GM15510 (cell line): Measurements from ENCODE around the gene ZBTB4.

Experiments
- POLR2A ChIP-seq: IDR thresholded peaks from 3 replicates; pipeline ENCODE4 v1.6.1; 2011; ENCODE audit warnings: borderline replicate concordance; ENCODE audit not compliant: insufficient read length; ENCODE audit errors: extremely low read depth

Gene ZBTB4, protein sequence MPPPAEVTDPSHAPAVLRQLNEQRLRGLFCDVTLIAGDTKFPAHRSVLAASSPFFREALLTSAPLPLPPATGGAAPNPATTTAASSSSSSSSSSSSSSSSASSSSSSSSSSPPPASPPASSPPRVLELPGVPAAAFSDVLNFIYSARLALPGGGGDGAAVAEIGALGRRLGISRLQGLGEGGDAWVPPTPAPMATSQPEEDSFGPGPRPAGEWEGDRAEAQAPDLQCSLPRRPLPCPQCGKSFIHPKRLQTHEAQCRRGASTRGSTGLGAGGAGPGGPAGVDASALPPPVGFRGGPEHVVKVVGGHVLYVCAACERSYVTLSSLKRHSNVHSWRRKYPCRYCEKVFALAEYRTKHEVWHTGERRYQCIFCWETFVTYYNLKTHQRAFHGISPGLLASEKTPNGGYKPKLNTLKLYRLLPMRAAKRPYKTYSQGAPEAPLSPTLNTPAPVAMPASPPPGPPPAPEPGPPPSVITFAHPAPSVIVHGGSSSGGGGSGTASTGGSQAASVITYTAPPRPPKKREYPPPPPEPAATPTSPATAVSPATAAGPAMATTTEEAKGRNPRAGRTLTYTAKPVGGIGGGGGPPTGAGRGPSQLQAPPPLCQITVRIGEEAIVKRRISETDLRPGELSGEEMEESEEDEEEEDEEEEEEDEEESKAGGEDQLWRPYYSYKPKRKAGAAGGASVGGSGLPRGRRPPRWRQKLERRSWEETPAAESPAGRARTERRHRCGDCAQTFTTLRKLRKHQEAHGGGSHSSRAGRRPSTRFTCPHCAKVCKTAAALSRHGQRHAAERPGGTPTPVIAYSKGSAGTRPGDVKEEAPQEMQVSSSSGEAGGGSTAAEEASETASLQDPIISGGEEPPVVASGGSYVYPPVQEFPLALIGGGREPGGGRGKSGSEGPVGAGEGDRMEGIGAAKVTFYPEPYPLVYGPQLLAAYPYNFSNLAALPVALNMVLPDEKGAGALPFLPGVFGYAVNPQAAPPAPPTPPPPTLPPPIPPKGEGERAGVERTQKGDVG

DNA sequence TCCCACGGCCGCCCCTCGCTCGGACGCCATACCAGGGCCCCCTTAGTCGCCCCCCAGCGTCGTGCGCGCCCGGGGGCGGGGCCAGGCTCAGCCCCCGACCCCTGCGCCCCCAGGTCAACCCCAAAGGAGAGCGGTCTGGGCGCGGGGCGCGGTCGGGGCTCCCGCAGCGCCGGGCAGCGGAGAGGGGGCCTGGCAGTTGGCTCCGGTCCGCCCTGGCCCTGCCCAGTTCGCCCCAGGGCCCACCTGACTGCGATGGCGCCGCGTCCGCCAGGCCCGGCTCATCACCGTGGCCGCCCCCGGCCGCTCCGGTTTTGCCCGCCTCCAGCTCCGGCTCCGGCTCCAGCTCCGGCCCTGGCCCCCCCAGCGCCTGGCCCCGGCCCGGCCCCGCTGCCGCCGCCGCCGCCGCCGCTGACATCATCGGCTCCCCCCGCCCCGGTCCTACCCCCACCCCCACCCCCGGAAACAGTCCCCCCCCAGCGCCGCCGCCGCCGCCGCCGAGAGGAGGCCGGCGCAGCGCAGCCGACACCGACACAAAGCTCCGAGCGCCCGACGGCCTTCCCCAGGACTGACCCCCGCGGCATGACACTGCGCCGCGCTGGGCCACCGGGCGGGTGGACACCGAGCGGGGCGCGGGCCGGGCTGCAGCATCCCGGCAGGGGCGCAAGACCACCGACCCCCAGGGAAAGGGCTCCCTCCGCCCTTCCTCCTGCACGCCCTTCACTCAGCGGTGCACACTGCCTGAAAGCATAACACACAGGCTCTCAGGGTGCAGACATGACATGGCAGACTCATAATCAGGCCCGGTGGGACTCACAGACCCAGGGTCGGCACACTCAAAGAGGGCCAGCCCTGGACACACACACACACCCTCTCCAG lies at the start of gene ZBTB4:
Gene ZBTB4 (minus strand): TSS at position 419 of the 876 bp plus-strand sequence. CDS start 12,830 bp downstream, outside the sequence.
- peak; percentile 40 for TF ChIP-seq POLR2A

DNA sequence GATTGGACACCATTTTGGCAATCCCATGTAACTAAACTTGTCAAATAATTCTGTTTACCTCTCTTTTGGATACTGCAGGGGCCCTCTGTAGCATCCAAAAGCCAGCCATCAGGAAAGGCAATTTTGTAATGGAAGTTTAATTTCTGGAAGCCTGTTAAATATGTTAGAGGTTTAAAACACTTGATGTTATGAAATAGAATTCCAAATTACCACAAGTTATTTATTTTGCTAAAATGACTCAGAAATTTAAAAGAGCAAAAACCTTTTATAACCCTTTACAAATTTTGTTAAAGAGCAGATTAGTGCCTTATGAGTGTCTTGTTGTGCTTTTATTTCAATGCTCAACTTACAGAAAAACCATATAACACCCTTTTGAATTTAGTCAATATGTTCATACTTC lies 49.4 kb upstream of the ZBTB4 start:
- TF ChIP-seq POLR2A, result no peak

DNA sequence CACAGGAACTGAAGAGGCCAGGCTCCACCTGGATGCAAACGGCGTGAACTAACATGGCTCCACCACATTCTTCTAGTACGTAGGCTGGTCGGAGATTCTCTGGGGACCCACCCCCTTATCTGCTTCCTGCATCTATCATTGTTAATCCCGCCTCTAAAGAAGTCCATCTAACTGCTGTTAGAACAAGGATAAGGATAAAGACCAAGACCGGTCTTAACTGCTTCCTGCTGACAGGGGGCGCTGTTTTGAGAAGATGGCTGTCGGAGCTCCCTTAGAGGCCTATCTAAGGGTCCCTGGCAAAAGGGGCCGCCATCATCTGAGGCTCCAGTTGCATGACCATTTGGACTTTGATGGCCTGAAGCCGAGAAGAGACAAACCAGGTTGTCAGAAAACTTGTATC lies 43.6 kb upstream of the ZBTB4 start:
- no peak for TF ChIP-seq POLR2A

DNA sequence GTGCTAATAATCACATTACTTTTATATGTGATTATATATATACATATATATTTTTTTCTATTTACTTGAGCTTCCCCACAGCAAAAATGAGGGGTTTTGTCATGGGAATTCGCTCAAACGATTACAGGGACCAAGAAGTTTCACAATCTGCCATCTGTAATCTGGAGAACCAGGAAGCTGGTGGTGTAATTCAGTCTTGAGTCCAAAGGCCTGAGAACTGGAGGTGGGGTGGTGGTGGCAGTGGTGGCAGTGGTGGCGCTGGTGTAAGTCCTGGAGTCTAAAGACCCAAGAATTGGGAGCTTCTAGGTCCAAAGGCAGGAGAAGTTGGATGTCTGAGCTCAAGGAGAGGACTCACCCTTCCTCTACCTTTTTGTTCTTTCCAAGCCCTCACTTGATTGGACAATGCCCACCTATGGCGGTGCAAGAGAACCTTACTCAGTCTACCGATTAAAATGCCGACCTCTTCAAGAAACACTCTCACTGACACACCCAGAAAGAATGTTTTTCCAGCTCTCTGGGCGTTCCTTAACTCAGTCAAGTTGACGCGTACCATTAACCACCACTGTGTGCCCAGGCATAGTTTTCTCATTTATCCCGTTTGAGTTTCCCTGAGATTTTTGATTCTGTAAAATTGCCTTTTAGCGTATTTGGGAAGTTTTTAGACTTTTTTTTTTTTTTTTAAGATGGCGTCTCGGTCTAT lies 36.6 kb upstream of the ZBTB4 start:
- no peak for TF ChIP-seq POLR2A

DNA sequence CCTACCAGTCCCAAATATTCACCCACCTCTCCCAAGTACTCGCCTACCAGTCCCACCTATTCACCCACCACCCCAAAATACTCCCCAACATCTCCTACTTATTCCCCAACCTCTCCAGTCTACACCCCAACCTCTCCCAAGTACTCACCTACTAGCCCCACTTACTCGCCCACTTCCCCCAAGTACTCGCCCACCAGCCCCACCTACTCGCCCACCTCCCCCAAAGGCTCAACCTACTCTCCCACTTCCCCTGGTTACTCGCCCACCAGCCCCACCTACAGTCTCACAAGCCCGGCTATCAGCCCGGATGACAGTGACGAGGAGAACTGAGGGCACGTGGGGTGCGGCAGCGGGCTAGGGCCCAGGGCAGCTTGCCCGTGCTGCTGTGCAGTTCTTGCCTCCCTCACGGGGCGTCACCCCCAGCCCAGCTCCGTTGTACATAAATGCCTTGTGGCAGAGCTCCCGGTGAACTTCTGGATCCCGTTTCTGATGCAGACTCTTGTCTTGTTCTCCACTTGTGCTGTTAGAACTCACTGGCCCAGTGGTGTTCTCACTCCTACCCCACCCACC lies 34.5 kb upstream of the ZBTB4 start:
- no peak for TF ChIP-seq POLR2A

DNA sequence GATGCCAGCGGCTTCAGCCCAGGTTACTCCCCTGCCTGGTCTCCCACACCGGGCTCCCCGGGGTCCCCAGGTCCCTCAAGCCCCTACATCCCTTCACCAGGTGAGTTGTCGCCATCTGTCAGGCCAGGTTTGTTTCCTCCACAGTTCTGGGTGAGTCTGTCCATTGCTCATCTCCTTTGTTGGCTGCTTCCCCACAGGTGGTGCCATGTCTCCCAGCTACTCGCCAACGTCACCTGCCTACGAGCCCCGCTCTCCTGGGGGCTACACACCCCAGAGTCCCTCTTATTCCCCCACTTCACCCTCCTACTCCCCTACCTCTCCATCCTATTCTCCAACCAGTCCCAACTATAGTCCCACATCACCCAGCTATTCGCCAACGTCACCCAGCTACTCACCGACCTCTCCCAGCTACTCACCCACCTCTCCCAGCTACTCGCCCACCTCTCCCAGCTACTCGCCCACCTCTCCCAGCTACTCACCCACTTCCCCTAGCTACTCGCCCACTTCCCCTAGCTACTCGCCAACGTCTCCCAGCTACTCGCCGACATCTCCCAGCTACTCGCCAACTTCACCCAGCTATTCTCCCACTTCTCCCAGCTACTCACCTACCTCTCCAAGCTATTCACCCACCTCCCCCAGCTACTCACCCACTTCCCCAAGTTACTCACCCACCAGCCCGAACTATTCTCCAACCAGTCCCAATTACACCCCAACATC lies 33.6 kb upstream of the ZBTB4 start:
- TF ChIP-seq POLR2A, result no peak

DNA sequence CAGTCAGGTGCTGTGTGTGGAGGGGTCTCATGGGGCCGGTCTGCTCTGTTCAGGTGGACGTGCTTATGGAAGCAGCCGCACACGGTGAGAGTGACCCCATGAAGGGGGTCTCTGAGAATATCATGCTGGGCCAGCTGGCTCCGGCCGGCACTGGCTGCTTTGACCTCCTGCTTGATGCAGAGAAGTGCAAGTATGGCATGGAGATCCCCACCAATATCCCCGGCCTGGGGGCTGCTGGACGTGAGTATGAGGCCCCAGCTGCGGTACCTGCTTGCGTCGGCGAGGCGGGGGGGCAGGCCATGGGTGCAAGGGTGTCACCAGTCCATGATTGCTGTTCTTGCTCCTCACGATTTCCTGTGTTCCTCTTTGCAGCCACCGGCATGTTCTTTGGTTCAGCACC lies 32.7 kb upstream of the ZBTB4 start:
- no peak for TF ChIP-seq POLR2A

DNA sequence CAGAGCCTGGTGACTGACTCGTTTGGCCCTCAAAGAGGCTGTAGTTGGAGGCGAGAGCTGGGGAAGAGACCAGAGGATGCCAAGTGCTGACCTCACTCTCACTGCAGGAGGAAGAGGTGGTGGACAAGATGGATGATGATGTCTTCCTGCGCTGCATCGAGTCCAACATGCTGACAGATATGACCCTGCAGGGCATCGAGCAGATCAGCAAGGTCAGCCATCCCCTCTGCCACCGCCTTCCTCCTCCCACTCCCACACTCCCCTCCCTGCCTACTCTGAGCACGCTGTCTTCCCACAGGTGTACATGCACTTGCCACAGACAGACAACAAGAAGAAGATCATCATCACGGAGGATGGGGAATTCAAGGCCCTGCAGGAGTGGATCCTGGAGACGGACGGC lies 31.7 kb upstream of the ZBTB4 start:
- TF ChIP-seq POLR2A, result no peak

DNA sequence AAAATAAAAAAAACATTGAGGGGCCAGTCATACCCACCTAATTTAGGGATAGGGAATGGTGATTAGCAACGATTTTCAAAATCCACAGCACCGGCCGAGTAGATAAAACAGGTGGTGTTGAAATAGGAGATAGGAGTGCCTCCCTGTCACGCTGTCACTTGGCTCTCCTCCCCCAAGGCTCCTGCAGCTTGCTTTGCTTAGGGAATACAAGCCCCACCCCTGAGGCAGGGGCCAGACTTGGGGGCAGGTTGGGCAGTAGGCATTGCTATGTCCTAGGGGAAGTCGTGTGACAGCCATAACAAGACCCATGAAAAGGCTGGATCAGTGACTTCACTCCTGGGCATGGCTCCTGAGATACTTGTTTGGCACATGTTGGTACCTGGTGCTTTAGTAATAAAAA lies 30.5 kb upstream of the ZBTB4 start:
- TF ChIP-seq POLR2A, result no peak

DNA sequence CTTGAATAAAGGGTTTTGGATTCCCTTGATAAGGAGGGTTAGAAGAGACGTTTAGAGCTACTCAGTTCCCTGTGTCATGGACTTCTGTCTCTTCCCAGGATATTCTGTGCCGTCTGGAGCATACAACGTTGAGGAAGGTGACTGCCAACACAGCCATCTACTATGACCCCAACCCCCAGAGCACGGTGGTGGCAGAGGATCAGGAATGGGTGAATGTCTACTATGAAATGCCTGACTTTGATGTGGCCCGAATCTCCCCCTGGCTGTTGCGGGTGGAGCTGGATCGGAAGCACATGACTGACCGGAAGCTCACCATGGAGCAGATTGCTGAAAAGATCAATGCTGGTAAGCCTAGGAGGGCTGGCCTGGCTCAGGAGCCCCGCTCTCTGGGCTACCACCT lies 29.4 kb upstream of the ZBTB4 start:
- no peak for TF ChIP-seq POLR2A

DNA sequence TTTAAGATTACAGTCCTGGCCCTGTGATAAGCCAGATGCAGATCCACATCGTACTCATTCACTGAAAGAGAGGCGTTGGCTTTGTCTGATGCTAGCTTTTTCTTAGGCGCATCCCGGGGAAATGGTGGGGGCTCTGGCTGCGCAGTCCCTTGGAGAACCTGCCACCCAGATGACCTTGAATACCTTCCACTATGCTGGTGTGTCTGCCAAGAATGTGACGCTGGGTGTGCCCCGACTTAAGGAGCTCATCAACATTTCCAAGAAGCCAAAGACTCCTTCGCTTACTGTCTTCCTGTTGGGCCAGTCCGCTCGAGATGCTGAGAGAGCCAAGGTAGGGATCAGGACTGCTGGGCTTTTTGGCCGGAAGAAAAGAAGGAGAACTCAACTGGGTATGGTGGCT lies 28.7 kb upstream of the ZBTB4 start:
- TF ChIP-seq POLR2A, result no peak

DNA sequence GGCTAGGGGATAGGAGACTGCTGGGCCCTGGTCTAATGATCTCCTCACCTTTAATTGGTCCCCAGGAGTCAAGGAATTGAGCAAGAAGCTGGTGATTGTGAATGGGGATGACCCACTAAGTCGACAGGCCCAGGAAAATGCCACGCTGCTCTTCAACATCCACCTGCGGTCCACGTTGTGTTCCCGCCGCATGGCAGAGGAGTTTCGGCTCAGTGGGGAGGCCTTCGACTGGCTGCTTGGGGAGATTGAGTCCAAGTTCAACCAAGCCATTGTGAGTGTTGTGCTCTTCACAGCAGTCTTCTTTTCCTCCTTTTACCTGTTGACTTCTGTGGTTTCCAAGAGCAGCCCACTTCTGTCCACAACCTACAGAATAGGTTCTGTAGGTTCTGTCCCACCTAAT lies 24.1 kb upstream of the ZBTB4 start:
- no peak for TF ChIP-seq POLR2A

DNA sequence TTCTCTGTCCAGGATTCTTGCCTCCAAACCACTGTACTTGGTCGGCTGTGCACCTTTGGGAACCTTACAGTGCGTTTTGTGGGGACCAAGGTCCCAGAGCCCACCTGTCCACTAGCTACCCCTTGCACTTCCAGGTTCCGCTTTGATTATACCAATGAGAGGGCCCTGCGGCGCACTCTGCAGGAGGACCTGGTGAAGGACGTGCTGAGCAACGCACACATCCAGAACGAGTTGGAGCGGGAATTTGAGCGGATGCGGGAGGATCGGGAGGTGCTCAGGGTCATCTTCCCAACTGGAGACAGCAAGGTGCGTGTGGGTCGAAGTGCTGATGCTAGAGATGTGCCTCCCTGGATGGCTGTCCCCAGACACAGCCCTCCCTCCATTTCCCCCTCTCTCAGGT lies 23.6 kb upstream of the ZBTB4 start:
- no peak for TF ChIP-seq POLR2A
